HEK293 (cell line): ENCODE measurements around the gene RTP3.

ENCODE experiments used
- CTCF ChIA-PET: fragments of 350-600 bp; formaldehyde crosslinking; extraction: SDS; loops from one replicate; lab custom pipeline; 2021; ENCODE audit warnings: antibody characterized with exemption; lab: Yijun Ruan, JAX
- POLR2A ChIA-PET: fragments of 300-600 bp; formaldehyde crosslinking; extraction: SDS; loops from one replicate; lab custom pipeline; 2020; ENCODE audit warnings: antibody characterized with exemption, inconsistent platforms; lab: Yijun Ruan, JAX
- H3K27ac ChIP-seq: fragments of 200-500 bp; sonication (Bioruptor generic); 2 replicates; pipeline ENCODE4 v1.5.1; 2014; ENCODE audit warnings: low read depth, low read length, control low read depth, inconsistent platforms; ENCODE audit errors: extremely low read depth
- H3K36me3 ChIP-seq, 2 experiments: fragments of 200-500 bp in 1 of 2; sonication (Bioruptor generic) in 1 of 2; 1 replicate in 1 of 2; 2 replicates in 1 of 2; pipeline ENCODE4 v1.5.1; 2014 to 2017; ENCODE audit warnings: inconsistent platforms in 2 of 2, low read length in 2 of 2; ENCODE audit not compliant: control insufficient read depth in 2 of 2, insufficient read depth in 1 of 2
- H3K4me1 ChIP-seq: fragments of 200-500 bp; sonication (Bioruptor generic); 2 replicates; pipeline ENCODE4 v1.5.1; 2014; ENCODE audit warnings: mild to moderate bottlenecking, low read length, inconsistent platforms; ENCODE audit not compliant: control insufficient read depth, insufficient read depth
- H3K4me3 ChIP-seq: 2 replicates; pipeline ENCODE4 v1.5.1; 2011; ENCODE audit warnings: low read depth, mild to moderate bottlenecking, control low read depth, low read length, moderate library complexity
- H3K9me3 ChIP-seq: fragments of 200-500 bp; sonication (Bioruptor generic); 2 replicates; pipeline ENCODE4 v1.5.1; 2014; ENCODE audit warnings: low read depth, low read length, inconsistent platforms; ENCODE audit not compliant: control insufficient read depth, insufficient read depth
- BCL11A ChIP-seq: fragments of 450-650 bp; formaldehyde crosslinking; IDR thresholded peaks from 2 replicates; pipeline ENCODE4 v1.5.1; 2016; ENCODE audit warnings: low read depth, missing biosample characterization, missing genetic modification characterization
- FEZF1 ChIP-seq: fragments of 450-650 bp; formaldehyde crosslinking; IDR thresholded peaks from 2 replicates; pipeline ENCODE4 v1.5.1; 2016; ENCODE audit warnings: missing biosample characterization, missing genetic modification characterization
- HOXD13 ChIP-seq: sonication (generic); formaldehyde crosslinking; IDR thresholded peaks from 2 replicates; pipeline ENCODE4 v1.8.0; 2022; ENCODE audit warnings: missing genetic modification reagents, borderline replicate concordance
- KLF10 ChIP-seq: fragments of 450-650 bp; IDR thresholded peaks from 2 replicates; pipeline ENCODE4 v1.5.1; 2018; ENCODE audit warnings: missing biosample characterization, mild to moderate bottlenecking, missing genetic modification characterization
- SCRT2 ChIP-seq: fragments of 450-650 bp; formaldehyde crosslinking; IDR thresholded peaks from 2 replicates; pipeline ENCODE4 v1.5.1; 2016; ENCODE audit warnings: missing biosample characterization, missing genetic modification characterization
- TCF7L2 ChIP-seq: IDR thresholded peaks from 2 replicates; pipeline ENCODE4 v1.6.1; 2011; ENCODE audit warnings: low read depth, mild to moderate bottlenecking, inconsistent platforms, low read length, moderate library complexity, borderline replicate concordance
- YY2 ChIP-seq: fragments of 450-650 bp; formaldehyde crosslinking; IDR thresholded peaks from 2 replicates; pipeline ENCODE4 v1.5.1; 2016; ENCODE audit warnings: missing biosample characterization, missing genetic modification characterization
- ZBTB48 ChIP-seq: fragments of 450-650 bp; formaldehyde crosslinking; IDR thresholded peaks from 2 replicates; pipeline ENCODE4 v1.5.1; 2016; ENCODE audit warnings: missing biosample characterization, missing genetic modification characterization
- ZBTB8A ChIP-seq: fragments of 450-650 bp; formaldehyde crosslinking; IDR thresholded peaks from 2 replicates; pipeline ENCODE4 v1.5.1; 2016; ENCODE audit warnings: missing biosample characterization, missing genetic modification characterization
- ZIC2 ChIP-seq: fragments of 450-650 bp; formaldehyde crosslinking; IDR thresholded peaks from 2 replicates; pipeline ENCODE4 v1.5.1; 2016; ENCODE audit warnings: missing biosample characterization, missing genetic modification characterization
- ZNF175 ChIP-seq: fragments of 450-650 bp; formaldehyde crosslinking; IDR thresholded peaks from 2 replicates; pipeline ENCODE4 v1.5.1; 2016; ENCODE audit warnings: missing biosample characterization, missing genetic modification characterization
- ZNF19 ChIP-seq: fragments of 450-650 bp; formaldehyde crosslinking; IDR thresholded peaks from 2 replicates; pipeline ENCODE4; 2016; ENCODE audit warnings: missing biosample characterization, missing genetic modification characterization, low read depth
- ZNF248 ChIP-seq: fragments of 450-650 bp; formaldehyde crosslinking; IDR thresholded peaks from 2 replicates; pipeline ENCODE4 v1.5.1; 2017; ENCODE audit warnings: missing biosample characterization, missing genetic modification characterization
- ZNF274 ChIP-seq, 2 experiments: fragments of 200-500 bp in 1 of 2; fragments of 450-650 bp in 1 of 2; sonication (Bioruptor generic) in 1 of 2; formaldehyde crosslinking in 1 of 2; IDR thresholded peaks; 2 replicates each; pipeline versions ENCODE4 v1.5.1 to v1.6.1; 2014 to 2016; ENCODE audit warnings: borderline replicate concordance in 1 of 2, inconsistent platforms in 1 of 2, low read length in 1 of 2, missing biosample characterization in 1 of 2, missing genetic modification characterization in 1 of 2
- ZNF280D ChIP-seq: fragments of 450-650 bp; formaldehyde crosslinking; IDR thresholded peaks from 2 replicates; pipeline ENCODE4 v1.5.1; 2016; ENCODE audit warnings: missing biosample characterization, missing genetic modification characterization
- ZNF350 ChIP-seq: fragments of 450-650 bp; formaldehyde crosslinking; IDR thresholded peaks from 2 replicates; pipeline ENCODE4 v1.5.0; 2017; ENCODE audit warnings: missing biosample characterization, mild to moderate bottlenecking, missing genetic modification characterization
- ZNF596 ChIP-seq: fragments of 450-650 bp; IDR thresholded peaks from 2 replicates; pipeline ENCODE4 v1.5.0; 2018; ENCODE audit warnings: missing biosample characterization, mild to moderate bottlenecking, missing genetic modification characterization, moderate library complexity
- ZNF701 ChIP-seq: fragments of 450-650 bp; formaldehyde crosslinking; IDR thresholded peaks from 2 replicates; pipeline ENCODE4 v1.5.1; 2016; ENCODE audit warnings: missing biosample characterization, missing genetic modification characterization
- ZNF747 ChIP-seq: fragments of 450-650 bp; formaldehyde crosslinking; IDR thresholded peaks from 2 replicates; pipeline ENCODE4 v1.5.1; 2016; ENCODE audit warnings: missing biosample characterization, missing genetic modification characterization
- ZSCAN5A ChIP-seq: fragments of 450-650 bp; formaldehyde crosslinking; IDR thresholded peaks from 2 replicates; pipeline ENCODE4 v1.5.1; 2016; ENCODE audit warnings: missing biosample characterization, missing genetic modification characterization
- TF ChIP-seq, protein P1 (sequence below): fragments of 450-650 bp; formaldehyde crosslinking; IDR thresholded peaks from 2 replicates; pipeline ENCODE4 v1.5.1; 2016; ENCODE audit warnings: missing biosample characterization, missing genetic modification characterization

RTP3 gene

DNA sequence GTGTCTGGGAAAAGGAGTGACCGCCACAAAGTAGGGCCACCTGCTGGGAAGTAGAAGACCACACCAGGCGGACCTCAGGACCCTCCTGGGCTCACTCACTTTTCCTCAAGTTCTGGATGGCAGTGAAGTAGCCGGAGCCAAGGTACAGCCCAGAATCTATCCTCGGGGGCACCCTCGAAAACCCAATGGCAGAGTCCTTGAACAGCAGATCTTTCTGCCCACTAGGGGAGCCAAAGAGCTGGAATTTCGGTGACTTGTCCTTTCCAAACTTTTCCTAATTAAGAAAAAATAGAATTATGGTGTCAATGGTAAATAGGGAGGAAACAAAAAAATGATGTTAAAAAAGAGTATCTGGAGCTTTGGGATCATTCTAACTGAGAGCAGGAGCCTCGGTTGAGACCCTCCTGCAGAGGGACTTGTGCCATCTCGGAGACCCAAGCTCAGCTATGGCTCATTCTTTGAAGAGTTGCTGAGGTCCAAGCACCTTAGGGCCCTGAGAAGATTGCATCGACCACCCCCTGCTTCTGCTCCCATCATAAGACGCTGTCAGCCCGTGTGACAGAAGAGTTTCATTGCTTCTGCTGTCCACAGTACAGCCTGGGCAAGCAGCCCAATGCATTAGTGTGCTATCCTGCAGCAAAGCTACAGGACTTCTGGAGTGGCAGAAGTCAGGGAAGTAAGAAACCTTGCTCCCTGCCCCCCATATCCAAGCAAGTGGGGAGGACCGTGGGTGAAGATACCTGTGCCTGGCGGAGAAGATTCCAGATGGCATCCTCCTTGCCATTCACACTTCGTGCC, 47.8 kb upstream of the RTP3 start:
- Histone ChIP-seq H3K27ac (no peak overlapping the region), H3K4me1 (no peaks in the 10 kb centered on the region), H3K36me3 (no peaks in the 10 kb centered on the region), H3K9me3 (no peaks in the 10 kb centered on the region), H3K4me3 (no peak overlapping the region)
- POLR2A ChIA-PET = no interaction called here
- no peak for TF ChIP-seq ZNF350
- TF ChIP-seq ZNF747 (tag by site-specific recombination) = no peak
- no peak for TF ChIP-seq BCL11A (tag by site-specific recombination)
- TF ChIP-seq ZNF701 (tag by site-specific recombination) = no peak
- TF ChIP-seq FEZF1 (tag by site-specific recombination) = no peak
- TF ChIP-seq ZIC2 (tag by site-specific recombination) = no peak
- TF ChIP-seq ZNF248 (tag by site-specific recombination) = no peak
- CTCF ChIA-PET = interaction anchor here (0.6 to 1.9 kb wide), 13 partner anchors 9 to 1496 kb away, joined by 3 to 10 read pairs (median 4); no protein-coding TSS in a partner anchor

DNA sequence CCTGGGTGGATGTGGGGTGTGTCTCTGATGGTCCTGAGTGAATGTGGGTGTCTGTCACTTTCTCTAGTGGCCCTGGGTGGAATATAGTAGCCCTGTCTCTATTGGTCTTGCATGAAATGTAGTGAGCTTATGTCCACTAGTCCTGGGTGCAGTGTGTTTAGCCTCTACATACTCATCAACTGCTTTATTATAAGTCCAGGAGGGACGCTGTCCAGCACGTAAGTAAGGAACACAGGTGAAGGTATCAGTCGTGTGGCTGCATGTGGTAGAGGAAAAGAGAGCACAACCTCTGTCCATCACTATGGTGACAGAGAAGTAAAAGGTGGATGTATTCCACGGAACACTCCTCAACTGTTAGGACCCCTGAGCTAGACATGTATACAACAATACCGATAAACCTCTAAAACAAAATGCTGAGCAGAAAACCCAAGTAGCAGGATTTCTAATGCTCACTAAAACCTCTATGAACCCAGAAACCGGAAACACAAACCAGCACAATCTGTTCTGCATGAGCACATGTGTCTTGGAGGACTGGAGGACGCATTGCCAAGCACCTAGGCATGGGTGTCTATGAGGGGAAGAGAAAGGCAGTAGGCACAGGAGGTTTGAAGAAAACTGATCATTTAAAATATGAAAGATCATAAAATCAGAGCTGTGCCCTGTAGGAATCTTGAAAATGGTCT, 44.1 kb upstream of the RTP3 start:
- no peaks in the 10 kb centered on the region for H3K9me3 ChIP-seq
- no peaks in the 10 kb centered on the region for H3K4me1 ChIP-seq
- TF ChIP-seq YY2 (no peak), ZSCAN5A (tag by site-specific recombination) (no peak)
- TF ChIP-seq, protein P1, sequence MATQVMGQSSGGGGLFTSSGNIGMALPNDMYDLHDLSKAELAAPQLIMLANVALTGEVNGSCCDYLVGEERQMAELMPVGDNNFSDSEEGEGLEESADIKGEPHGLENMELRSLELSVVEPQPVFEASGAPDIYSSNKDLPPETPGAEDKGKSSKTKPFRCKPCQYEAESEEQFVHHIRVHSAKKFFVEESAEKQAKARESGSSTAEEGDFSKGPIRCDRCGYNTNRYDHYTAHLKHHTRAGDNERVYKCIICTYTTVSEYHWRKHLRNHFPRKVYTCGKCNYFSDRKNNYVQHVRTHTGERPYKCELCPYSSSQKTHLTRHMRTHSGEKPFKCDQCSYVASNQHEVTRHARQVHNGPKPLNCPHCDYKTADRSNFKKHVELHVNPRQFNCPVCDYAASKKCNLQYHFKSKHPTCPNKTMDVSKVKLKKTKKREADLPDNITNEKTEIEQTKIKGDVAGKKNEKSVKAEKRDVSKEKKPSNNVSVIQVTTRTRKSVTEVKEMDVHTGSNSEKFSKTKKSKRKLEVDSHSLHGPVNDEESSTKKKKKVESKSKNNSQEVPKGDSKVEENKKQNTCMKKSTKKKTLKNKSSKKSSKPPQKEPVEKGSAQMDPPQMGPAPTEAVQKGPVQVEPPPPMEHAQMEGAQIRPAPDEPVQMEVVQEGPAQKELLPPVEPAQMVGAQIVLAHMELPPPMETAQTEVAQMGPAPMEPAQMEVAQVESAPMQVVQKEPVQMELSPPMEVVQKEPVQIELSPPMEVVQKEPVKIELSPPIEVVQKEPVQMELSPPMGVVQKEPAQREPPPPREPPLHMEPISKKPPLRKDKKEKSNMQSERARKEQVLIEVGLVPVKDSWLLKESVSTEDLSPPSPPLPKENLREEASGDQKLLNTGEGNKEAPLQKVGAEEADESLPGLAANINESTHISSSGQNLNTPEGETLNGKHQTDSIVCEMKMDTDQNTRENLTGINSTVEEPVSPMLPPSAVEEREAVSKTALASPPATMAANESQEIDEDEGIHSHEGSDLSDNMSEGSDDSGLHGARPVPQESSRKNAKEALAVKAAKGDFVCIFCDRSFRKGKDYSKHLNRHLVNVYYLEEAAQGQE (tag by site-specific recombination) = peak; percentile 82
- ChIA-PET POLR2A (no interaction called here), CTCF (interaction anchor here (0.9 kb wide), 1 partner anchor 35 kb away, joined by 3 read pairs; no protein-coding TSS in a partner anchor)
- no peak overlapping the region for H3K4me3 ChIP-seq
- no peaks in the 10 kb centered on the region for H3K36me3 ChIP-seq
- H3K27ac ChIP-seq = no peak overlapping the region

- Histone ChIP-seq H3K36me3 (no peaks in the 10 kb centered on the region), H3K4me1 (no peaks in the 10 kb centered on the region), H3K27ac (no peak overlapping the region), H3K4me3 (no peak overlapping the region), H3K9me3 (no peaks in the 10 kb centered on the region)
- POLR2A ChIA-PET = no interaction called here
- CTCF ChIA-PET = interaction anchor here (0.9 kb wide), 1 partner anchor 34 kb away, joined by 3 read pairs; no protein-coding TSS in a partner anchor
- TF ChIP-seq ZBTB48 (tag by site-specific recombination) (no peak), HOXD13 (CRISPR knock-in tag) (no peak), ZNF280D (tag by site-specific recombination) (no peak), SCRT2 (no peak), TCF7L2 (no peak), ZNF175 (no peak), ZNF274 (IDR thresholded peaks at IDR 0.05; ENCODE audit: low read length) (no peak), ZNF274 (tag by site-specific recombination; IDR thresholded peaks at IDR 0.05; ENCODE audit: borderline replicate concordance) (no peak), ZBTB8A (no peak), ZNF19 (no peak), ZNF596 (no peak), KLF10 (tag by site-specific recombination) (no peak)
Observed at GRCh38 chr3:46454209-46454595, 43.6 kb upstream of the RTP3 start.
